ENCODE data around the gene SCMH1. TPM values are rescaled to one million over a fixed set of nuclear protein-coding genes. Genes with fewer than 3 reads are reported as not detected.

The SCMH1 gene
- total RNA-seq, 1 experiment from 2014 or later: 42.7 TPM

DNA sequence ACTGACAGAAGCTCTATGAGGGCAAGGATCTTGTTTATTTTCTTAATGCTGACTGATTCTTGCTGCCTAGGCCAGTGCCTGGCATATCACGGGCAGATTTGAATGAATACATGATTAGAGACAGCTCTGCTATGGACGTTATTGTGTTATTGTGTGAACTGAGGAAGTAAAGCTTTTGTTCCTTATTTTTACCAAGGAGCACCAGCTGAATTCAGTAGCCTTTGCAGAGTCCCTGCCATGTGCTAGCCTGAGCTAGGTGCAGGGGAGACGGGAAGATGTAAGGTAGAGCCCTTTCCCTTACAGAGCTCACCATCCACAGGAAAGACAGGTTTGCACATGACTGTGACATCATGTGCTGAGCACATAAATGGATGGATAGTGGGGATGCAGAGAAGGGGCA is 36.0 kb upstream of the SCMH1 start:
- Histone ChIP-seq H3K27ac (ENCODE audit: low read length) (no peak overlapping the region), H3K9me3 (ENCODE audit: control insufficient read depth, insufficient read depth, low read depth, low read length) (no peaks in the 10 kb centered on the region), H3K27me3 (ENCODE audit: control insufficient read depth, insufficient read depth, low read length) (peaks cover 4% of the 10 kb centered on the region; the same call in 1 of the 2 replicates), H3K36me3 (ENCODE audit: control insufficient read depth, insufficient read depth, low read length) (no peaks in the 10 kb centered on the region), H3K4me1 (ENCODE audit: control insufficient read depth, insufficient read depth, low read length) (no peaks in the 10 kb centered on the region), H3K4me3 (ENCODE audit: low read depth in 2 of 2, low read length in 2 of 2) (no peak overlapping the region)
- no peak for ATAC-seq
- intact Hi-C loops (cut with micrococcal nuclease; ENCODE audit: unreplicated experiment): no loop called here
- TF ChIP-seq, protein P1, sequence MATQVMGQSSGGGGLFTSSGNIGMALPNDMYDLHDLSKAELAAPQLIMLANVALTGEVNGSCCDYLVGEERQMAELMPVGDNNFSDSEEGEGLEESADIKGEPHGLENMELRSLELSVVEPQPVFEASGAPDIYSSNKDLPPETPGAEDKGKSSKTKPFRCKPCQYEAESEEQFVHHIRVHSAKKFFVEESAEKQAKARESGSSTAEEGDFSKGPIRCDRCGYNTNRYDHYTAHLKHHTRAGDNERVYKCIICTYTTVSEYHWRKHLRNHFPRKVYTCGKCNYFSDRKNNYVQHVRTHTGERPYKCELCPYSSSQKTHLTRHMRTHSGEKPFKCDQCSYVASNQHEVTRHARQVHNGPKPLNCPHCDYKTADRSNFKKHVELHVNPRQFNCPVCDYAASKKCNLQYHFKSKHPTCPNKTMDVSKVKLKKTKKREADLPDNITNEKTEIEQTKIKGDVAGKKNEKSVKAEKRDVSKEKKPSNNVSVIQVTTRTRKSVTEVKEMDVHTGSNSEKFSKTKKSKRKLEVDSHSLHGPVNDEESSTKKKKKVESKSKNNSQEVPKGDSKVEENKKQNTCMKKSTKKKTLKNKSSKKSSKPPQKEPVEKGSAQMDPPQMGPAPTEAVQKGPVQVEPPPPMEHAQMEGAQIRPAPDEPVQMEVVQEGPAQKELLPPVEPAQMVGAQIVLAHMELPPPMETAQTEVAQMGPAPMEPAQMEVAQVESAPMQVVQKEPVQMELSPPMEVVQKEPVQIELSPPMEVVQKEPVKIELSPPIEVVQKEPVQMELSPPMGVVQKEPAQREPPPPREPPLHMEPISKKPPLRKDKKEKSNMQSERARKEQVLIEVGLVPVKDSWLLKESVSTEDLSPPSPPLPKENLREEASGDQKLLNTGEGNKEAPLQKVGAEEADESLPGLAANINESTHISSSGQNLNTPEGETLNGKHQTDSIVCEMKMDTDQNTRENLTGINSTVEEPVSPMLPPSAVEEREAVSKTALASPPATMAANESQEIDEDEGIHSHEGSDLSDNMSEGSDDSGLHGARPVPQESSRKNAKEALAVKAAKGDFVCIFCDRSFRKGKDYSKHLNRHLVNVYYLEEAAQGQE (IDR thresholded peaks at IDR 0.05; ENCODE audit: insufficient read depth in 1 of 2, low read depth in 2 of 2, low read length in 1 of 2): no peak
- TF ChIP-seq POLR2AphosphoS5 (IDR thresholded peaks at IDR 0.05; ENCODE audit: low read depth, low read length) (no peak), SIN3A (IDR thresholded peaks at IDR 0.05; ENCODE audit: borderline replicate concordance, insufficient read depth, low read depth, low read length) (no peak), TCF7L2 (IDR thresholded peaks at IDR 0.05; ENCODE audit: low read depth, low read length) (no peak)
- TF ChIP-seq, protein P2, sequence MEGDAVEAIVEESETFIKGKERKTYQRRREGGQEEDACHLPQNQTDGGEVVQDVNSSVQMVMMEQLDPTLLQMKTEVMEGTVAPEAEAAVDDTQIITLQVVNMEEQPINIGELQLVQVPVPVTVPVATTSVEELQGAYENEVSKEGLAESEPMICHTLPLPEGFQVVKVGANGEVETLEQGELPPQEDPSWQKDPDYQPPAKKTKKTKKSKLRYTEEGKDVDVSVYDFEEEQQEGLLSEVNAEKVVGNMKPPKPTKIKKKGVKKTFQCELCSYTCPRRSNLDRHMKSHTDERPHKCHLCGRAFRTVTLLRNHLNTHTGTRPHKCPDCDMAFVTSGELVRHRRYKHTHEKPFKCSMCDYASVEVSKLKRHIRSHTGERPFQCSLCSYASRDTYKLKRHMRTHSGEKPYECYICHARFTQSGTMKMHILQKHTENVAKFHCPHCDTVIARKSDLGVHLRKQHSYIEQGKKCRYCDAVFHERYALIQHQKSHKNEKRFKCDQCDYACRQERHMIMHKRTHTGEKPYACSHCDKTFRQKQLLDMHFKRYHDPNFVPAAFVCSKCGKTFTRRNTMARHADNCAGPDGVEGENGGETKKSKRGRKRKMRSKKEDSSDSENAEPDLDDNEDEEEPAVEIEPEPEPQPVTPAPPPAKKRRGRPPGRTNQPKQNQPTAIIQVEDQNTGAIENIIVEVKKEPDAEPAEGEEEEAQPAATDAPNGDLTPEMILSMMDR (IDR thresholded peaks at IDR 0.05): no peak
- CTCF ChIA-PET: interaction anchor here (0.7 kb wide), 1 partner anchor 17 kb away, joined by 3 read pairs; no protein-coding TSS in a partner anchor
- in situ Hi-C loops (cut with HindIII; ENCODE audit: low pct_unique_long_range_greater_than_20kb, low sequenced_read_pairs): no loop called here
- DNase-seq (ENCODE audit: low read depth, low spot score): no peak
- POLR2A ChIA-PET: interaction anchor here (0.7 kb wide), 1 partner anchor 146 kb away, joined by 4 read pairs; no protein-coding TSS in a partner anchor
- BruUV-seq (replicated peaks): no TSS peak

DNA sequence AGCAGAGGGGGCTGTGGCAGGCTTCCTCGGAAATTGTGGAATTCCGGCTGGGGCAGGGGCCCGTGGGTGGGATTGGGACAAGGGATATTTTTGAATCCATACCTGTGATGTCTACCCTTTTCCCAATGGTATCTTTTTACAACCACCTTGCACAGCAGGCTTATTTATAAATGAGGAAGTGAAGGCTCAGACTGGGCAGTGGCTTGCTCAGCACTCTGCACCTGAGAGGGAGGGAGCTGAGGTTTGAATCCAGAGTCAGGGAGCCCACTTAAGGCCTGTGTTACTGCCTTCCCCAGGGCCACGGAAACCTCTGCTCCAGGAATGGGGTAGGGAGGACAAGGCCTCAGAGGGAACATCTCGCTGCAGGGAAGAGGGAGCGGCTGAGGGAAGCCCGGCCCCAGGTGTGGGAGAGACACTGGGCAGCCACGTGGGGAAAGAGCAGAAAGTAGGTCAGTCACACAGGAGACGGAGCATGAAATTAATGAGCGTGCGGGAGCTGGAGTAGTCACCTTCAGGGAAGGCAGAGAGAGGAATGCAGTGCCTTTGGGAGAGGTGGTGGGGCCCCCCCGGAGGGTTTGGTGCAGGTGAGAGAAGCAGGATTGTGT is 35.4 kb upstream of the SCMH1 start:
- ChIA-PET POLR2A (interaction anchor here (0.7 kb wide), 1 partner anchor 146 kb away, joined by 4 read pairs; no protein-coding TSS in a partner anchor), CTCF (no interaction called here)
- in situ Hi-C loops (cut with HindIII; ENCODE audit: low pct_unique_long_range_greater_than_20kb, low sequenced_read_pairs) (no loop called here), intact Hi-C loops (cut with micrococcal nuclease; ENCODE audit: unreplicated experiment) (no loop called here)
- no peaks in the 10 kb centered on the region for H3K9me3 ChIP-seq (ENCODE audit: control insufficient read depth, insufficient read depth, low read depth, low read length)
- no peaks in the 10 kb centered on the region for H3K36me3 ChIP-seq (ENCODE audit: control insufficient read depth, insufficient read depth, low read length)
- no peak for ATAC-seq
- no peak overlapping the region for H3K4me3 ChIP-seq (ENCODE audit: low read depth in 2 of 2, low read length in 2 of 2)
- TF ChIP-seq SIN3A (IDR thresholded peaks at IDR 0.05; ENCODE audit: borderline replicate concordance, insufficient read depth, low read depth, low read length): no peak
- TF ChIP-seq, protein P1 (IDR thresholded peaks at IDR 0.05; ENCODE audit: insufficient read depth in 1 of 2, low read depth in 2 of 2, low read length in 1 of 2): no peak
- no peak for TF ChIP-seq TCF7L2 (IDR thresholded peaks at IDR 0.05; ENCODE audit: low read depth, low read length)
- no peak for TF ChIP-seq POLR2AphosphoS5 (IDR thresholded peaks at IDR 0.05; ENCODE audit: low read depth, low read length)
- TF ChIP-seq, protein P2 (IDR thresholded peaks at IDR 0.05): no peak
- H3K4me1 ChIP-seq (ENCODE audit: control insufficient read depth, insufficient read depth, low read length): no peaks in the 10 kb centered on the region
- BruUV-seq (replicated peaks): no TSS peak
- H3K27ac ChIP-seq (ENCODE audit: low read length): no peak overlapping the region
- 0 out of 2 replicates have a peak, but pooled peaks cover 4% of the 10 kb centered on the region for H3K27me3 ChIP-seq (ENCODE audit: control insufficient read depth, insufficient read depth, low read length)
- DNase-seq (ENCODE audit: low read depth, low spot score): no peak

Measured in Panc1 (cell line).